OCI-LY3 (cell line): ENCODE data around the gene ZNF69.

Experiments
- EZH2phosphoT487 ChIP-seq: fragments of 200-600 bp; shearing (Covaris generic); IDR thresholded peaks from 2 replicates; pipeline ENCODE4 v1.6.1; 2018; ENCODE audit warnings: antibody characterized with exemption, mixed run types, low read depth
- TF ChIP-seq, protein P1 (sequence below): fragments of 200-600, 300-600 bp; sonication (generic); IDR thresholded peaks from 2 replicates; pipeline ENCODE4 v1.5.1; 2014; ENCODE audit warnings: antibody characterized with exemption, low read length, low read depth

DNA sequence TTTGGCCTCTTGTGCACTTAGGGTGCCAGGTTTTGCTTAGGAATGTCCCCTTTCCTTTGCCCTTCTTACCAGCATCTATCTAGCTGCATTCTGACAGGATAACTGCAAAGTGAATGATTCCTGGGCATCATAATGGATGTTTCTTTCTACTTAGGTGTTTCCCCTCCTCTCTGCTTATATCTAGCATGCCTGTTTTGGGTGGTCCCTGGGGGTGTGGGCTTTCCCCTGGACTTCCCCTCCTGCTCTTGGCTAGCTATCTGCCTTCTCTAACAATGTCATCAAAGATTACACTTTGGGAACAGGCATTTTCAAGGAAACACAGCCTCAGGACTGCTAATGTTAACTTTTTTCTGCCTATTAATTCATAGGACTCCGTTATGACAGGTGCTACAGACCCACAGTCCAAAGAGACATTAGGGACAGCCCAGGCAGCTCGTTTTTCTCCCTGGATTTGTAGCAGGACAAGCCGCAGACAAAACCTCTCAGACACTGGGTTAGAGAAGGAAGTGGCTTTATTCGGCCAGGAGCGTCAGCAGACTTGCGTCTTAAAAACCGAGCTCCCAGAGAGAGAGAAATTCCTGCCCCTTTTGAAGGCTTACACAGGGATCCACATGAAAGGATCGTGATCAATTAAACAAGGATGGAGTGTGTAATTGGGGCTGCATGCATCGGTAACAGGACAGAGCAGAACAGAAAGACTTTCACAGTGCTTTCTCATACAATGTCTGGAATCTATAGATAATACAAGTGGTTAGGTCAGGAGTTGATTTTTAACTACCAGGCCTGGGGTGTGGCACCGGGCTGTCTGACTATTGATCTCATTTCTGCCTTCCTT lies 54.6 kb downstream of the ZNF69 start:
- TF ChIP-seq, protein P1, sequence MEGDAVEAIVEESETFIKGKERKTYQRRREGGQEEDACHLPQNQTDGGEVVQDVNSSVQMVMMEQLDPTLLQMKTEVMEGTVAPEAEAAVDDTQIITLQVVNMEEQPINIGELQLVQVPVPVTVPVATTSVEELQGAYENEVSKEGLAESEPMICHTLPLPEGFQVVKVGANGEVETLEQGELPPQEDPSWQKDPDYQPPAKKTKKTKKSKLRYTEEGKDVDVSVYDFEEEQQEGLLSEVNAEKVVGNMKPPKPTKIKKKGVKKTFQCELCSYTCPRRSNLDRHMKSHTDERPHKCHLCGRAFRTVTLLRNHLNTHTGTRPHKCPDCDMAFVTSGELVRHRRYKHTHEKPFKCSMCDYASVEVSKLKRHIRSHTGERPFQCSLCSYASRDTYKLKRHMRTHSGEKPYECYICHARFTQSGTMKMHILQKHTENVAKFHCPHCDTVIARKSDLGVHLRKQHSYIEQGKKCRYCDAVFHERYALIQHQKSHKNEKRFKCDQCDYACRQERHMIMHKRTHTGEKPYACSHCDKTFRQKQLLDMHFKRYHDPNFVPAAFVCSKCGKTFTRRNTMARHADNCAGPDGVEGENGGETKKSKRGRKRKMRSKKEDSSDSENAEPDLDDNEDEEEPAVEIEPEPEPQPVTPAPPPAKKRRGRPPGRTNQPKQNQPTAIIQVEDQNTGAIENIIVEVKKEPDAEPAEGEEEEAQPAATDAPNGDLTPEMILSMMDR, result no peak
- TF ChIP-seq EZH2phosphoT487, result no peak
